ENCODE data around the gene FSTL4.
"Not testable (repeated sequence)": the region's sequence is repeated elsewhere in the genome, so short reads cannot be mapped to it uniquely, and the experiment has no call there.

The FSTL4 gene

GRCh38 chr5:133235696-133236426 lies 376.5 kb downstream of the FSTL4 start:
- in situ Hi-C loops (cut with MboI; ENCODE audit: low sequenced_read_pairs), result no loop called here

GRCh38 chr5:133234911-133235310 lies 377.4 kb downstream of the FSTL4 start:
- in situ Hi-C loops (cut with MboI; ENCODE audit: low sequenced_read_pairs), result no loop called here

DNA sequence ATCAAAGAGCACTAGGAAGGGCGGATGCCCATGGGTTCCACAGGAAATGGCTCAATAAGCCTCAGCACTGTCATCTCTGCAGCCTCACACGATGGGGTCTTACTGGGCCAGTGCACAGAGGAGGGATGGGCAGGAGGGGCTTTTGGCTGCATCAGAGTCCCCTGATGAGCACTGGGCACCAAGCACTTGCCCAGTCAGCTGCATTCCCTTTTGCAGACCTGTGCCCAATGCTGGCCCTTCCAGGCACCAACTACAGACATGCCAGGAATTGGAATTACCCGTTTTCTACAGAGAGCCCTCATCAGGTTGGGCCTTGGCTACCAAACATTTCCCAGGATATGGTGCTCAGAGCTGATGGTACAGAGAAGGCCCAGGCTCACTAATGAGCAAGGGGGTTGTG lies 378.1 kb downstream of the FSTL4 start:
- in situ Hi-C loops (cut with MboI; ENCODE audit: low sequenced_read_pairs), result no loop called here

GRCh38 chr5:133233616-133234015 lies 378.7 kb downstream of the FSTL4 start:
- in situ Hi-C loops (cut with MboI; ENCODE audit: low sequenced_read_pairs), result no loop called here

DNA sequence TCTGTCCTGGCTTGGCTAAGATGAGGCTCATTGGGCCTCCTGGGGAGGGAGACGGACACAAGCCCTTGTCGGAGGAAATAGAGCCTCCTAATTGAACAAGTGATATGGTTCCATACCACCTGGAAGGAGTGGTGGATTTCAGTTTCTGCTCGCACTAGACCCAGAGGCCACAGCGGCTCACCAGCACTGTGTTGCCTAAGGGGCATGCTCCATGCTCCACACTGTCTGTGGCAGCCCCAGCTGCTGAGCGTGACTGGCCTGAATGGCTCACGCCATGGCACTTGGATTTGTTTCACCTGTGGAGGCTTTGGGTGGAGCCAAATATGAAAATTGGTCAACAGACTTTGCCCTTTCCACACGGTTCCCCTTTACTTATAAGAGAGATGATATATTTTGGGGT lies 379.4 kb downstream of the FSTL4 start:
- in situ Hi-C loops (cut with MboI; ENCODE audit: low sequenced_read_pairs), result no loop called here

- in situ Hi-C loops (cut with MboI; ENCODE audit: low sequenced_read_pairs), result no loop called here
Measured at GRCh38 chr5:133232435-133232834, 379.9 kb downstream of the FSTL4 start.

DNA sequence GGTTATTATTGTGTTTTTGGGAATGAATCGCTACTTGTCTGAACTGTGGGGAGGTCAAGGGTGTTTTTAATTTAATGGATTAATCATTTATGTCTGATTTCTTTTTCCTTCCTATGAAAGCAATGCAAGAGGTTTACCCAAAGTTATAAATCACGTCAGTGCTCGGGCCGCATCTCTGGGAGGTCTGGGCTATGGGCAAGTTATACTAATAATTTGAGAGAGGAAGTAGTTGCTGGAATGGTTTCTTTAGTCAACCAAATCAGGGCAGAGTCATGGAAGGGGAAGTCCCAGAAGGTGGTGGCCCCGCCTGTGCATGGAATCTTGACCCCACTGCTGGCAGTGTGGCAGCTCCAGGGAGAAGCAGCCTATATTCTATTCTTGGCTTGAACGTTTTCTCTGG lies 380.3 kb downstream of the FSTL4 start:
- in situ Hi-C loops (cut with MboI; ENCODE audit: low sequenced_read_pairs), result no loop called here

DNA sequence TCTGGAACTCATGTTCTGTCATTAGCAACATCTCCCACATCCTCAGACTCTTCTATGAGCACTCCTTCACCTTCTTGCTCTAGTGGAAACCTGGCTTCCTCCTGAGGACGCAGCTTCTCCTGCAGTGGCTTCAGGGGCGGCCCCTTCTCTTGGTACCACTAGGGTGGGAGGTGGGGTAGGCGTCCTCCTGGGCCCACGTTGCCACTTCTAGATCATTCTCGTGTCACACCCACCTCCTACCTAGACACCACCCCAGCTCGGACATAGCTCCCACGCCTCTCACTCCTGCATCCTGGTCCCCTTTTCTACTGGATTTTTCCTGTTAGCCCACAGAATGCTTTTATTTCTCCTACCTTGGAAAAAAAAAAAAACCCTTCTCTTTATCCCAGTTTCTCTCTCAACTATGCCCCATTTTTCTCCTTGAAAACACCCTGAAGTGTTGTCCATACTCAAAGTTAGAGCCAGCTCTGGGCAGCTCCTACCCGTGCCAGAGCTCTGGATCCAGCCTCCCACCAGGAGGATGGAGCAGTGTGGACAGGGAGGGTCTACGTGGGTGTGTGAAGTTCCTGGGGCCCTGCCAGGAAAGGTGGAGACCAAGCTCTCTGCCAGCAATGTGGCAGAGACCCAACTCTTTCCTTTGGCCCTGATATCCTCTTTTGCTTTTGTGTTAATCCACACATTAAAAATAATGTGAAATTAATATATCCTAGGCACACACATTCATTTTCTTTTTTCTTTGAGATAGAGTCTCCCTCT lies 381.3 kb downstream of the FSTL4 start:
- in situ Hi-C loops (cut with MboI; ENCODE audit: low sequenced_read_pairs), result no loop called here

DNA sequence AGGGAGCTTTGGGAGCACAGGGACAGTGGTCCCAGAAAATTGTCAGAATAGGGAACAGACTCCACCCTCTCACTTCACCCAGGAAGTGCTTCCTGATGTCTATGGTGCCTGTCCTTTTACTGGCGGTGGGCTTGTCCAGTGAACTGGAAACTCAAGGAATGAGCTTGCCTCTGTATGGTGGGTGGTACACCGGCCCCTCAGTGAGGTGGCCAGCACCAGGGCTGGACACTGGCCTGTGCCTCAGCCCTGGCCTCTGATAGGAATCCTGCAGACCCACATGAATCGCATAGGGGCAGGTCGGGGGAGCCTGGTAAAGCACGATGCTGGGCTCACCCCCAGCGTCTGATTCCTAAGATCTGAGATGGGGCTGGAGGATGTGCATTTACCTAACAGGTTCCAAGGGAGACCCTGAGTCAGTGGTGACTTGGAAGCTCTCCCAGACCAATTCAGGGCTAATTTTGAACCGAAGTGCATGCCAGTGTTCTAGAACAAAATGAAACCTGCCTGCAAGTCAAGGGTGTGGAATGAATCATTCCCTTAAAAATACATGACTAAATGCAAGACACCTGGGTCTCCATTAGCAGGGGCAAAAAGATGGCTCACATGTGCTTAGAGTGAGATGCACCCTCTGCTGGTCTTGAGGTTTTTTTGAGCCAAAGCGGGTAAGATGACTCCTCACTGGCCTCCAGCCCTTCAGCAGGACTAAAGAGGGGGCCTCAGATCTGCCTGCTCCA lies 382.2 kb downstream of the FSTL4 start:
- in situ Hi-C loops (cut with MboI; ENCODE audit: low sequenced_read_pairs), result no loop called here

GRCh38 chr5:133228316-133228715 lies 384.0 kb downstream of the FSTL4 start:
- in situ Hi-C loops (cut with MboI; ENCODE audit: low sequenced_read_pairs), result no loop called here

GRCh38 chr5:133227897-133228296 lies 384.4 kb downstream of the FSTL4 start:
- in situ Hi-C loops (cut with MboI; ENCODE audit: low sequenced_read_pairs), result no loop called here

DNA sequence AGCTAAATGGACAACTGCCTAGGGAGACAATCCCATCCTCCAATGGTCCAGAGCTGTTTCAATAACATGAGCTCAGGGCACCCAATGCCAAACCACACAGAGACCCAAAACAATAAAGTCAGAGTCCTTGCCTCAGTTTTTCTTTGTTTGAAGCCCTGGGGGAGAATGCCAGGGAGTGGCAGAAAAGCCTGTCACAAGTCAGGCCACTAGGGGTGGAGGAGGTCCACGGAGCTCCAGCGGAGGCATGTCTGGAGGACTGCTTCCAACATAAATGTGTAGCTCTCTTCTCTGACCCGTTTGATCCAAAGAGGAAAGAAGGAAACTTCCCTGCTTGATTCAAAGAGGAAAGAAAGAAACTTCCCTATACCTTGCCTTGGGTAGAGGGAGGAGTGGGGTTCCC lies 385.3 kb downstream of the FSTL4 start:
- in situ Hi-C loops (cut with MboI; ENCODE audit: low sequenced_read_pairs), result no loop called here

DNA sequence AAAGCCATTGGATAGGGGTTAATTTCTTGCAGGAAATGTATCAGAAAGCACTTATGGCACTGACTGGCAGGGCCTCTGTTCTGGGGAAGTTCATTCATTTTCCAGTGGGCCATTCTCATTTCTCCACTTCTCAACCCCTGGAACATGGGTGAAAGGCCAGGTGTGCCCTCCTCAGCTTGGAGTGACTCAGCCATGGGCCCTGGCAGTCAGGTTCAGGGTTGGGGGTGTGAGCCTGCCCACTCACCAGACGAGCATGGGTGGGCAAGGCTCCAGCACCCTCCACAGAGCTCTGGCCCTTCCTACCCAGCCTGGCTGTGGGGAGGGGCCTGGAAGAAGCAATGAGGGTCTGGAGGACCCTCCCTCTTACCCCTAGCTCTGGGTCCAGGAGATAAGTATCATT lies 386.2 kb downstream of the FSTL4 start:
- in situ Hi-C loops (cut with MboI; ENCODE audit: low sequenced_read_pairs), result no loop called here

DNA sequence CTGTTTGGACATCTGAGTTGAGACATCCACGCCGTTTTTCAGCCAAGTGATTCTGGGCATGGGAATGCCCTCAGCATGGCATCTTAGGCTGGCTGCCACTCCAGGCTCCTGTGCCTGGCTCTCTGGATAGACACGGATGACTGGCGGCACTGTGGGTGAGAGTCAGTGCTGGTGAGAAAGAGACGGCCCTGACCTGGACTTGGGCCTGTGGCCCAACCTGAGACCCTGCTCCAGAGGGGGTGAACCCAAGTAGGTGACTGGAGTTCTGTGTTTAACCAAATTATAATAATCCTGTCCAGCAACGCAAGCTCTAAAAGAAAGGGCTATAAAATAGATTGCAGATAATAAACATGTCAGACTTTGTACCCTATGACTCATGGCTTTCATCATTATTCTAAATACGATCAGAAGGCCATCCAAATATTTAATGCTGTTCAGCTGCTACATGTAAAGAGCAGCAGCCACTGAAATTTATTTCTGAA lies 386.6 kb downstream of the FSTL4 start:
- in situ Hi-C loops (cut with MboI; ENCODE audit: low sequenced_read_pairs), result no loop called here

- in situ Hi-C loops (cut with MboI; ENCODE audit: low sequenced_read_pairs), result no loop called here
Measured at GRCh38 chr5:133222979-133223378, 389.4 kb downstream of the FSTL4 start.

GRCh38 chr5:133222521-133222920 lies 389.8 kb downstream of the FSTL4 start:
- in situ Hi-C loops (cut with MboI; ENCODE audit: low sequenced_read_pairs), result no loop called here

GRCh38 chr5:133222040-133222439 lies 390.3 kb downstream of the FSTL4 start:
- in situ Hi-C loops (cut with MboI; ENCODE audit: low sequenced_read_pairs), result no loop called here

DNA sequence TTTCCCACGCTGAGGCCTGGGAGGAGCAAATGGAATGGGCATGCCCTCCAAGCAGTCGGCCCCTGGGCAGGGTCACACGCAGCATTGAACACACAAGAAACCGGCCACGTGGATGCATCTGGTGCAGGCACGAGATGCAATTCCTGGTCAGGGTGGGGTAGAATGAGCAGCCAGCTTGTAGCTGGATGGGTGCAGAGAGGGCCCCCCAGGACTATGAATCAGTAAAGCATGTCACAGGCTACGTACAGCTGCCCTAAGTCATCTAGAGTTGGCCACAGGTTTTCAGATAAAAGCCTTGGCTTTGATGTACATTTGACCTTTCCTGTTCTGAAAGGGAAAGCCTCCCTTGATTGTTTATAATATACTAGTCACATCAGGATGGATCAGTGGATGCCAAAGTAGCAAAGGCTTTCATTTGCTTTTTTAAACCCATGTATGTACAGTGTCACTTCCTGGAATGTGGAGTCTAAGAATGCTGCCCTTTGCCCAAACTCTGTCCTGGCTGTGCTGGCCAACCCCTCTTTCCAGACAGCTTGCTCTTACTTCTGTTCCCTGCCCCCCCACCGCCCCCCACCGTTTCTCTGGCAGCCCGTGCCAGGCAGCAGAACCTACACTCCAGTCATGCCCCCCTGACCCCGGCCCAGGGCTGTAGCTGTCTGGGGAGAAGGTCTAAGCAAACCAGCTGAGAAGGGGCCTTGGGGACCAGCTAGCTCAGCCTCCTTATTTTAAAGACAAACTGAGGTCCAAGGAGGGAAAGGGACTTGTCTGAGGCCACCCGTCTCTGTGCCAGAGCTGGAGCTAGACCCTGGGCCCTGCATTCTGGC lies 391.3 kb downstream of the FSTL4 start:
- in situ Hi-C loops (cut with MboI; ENCODE audit: low sequenced_read_pairs), result no loop called here

GRCh38 chr5:133219296-133219695 lies 393.0 kb downstream of the FSTL4 start:
- in situ Hi-C loops (cut with MboI; ENCODE audit: low sequenced_read_pairs), result no loop called here

GRCh38 chr5:133216138-133216537 lies 396.2 kb downstream of the FSTL4 start:
- in situ Hi-C loops (cut with MboI; ENCODE audit: low sequenced_read_pairs), result not testable (repeated sequence)

Measured in hTERT RPE-1 (cell line).